SK-N-MC (cell line): Measurements from ENCODE around the gene HNRNPH2.

Experiments used
- DNase-seq: peaks from one replicate; pipeline ENCODE4 v3.0.0-alpha.2; 2011; ENCODE audit warnings: low read depth, low spot score
- H3K27ac ChIP-seq: fragments of 200-600 bp; sonication (generic); 2 replicates; pipeline ENCODE4 v1.5.1; 2016; ENCODE audit warnings: mixed run types
- H3K36me3 ChIP-seq: fragments of 200-600 bp; sonication (generic); 2 replicates; pipeline ENCODE4 v1.6.1; 2017; ENCODE audit warnings: antibody characterized with exemption, low read length, mixed read lengths; ENCODE audit not compliant: insufficient read depth
- H3K4me3 ChIP-seq: fragments of 200-600 bp; sonication (generic); 2 replicates; pipeline ENCODE4 v1.5.1; 2016
- H3K9ac ChIP-seq: fragments of 200-600 bp; sonication (generic); 2 replicates; pipeline ENCODE4 v1.8.0; 2017; ENCODE audit warnings: mixed run types, mixed read lengths; ENCODE audit not compliant: insufficient read length
- H3K9me3 ChIP-seq: fragments of 200-600 bp; sonication (generic); 2 replicates; pipeline ENCODE4 v1.6.1; 2017; ENCODE audit warnings: low read depth, mild to moderate bottlenecking, antibody characterized with exemption, low read length, moderate library complexity, mixed read lengths
- EZH2 ChIP-seq: fragments of 200-600 bp; sonication (generic); IDR thresholded peaks from one replicate; pipeline ENCODE4 v1.6.1; 2017; ENCODE audit warnings: antibody characterized with exemption
- FOXP2 ChIP-seq: optimal IDR thresholded peaks from 2 replicates; pipeline ENCODE3; 2011; ENCODE audit warnings: mild to moderate bottlenecking, moderate library complexity; ENCODE audit not compliant: insufficient read depth; ENCODE audit errors: extremely low read length, control extremely low read depth
- POLR2AphosphoS5 ChIP-seq: IDR thresholded peaks from 2 replicates; pipeline ENCODE4 v1.6.1; 2012; ENCODE audit warnings: mild to moderate bottlenecking, low read depth, low read length, borderline replicate concordance

HNRNPH2 gene

GRCh38 chrX:101460669-101461068, 52.6 kb downstream of the HNRNPH2 start:
- no peaks in the 10 kb centered on the region for H3K36me3 ChIP-seq
- TF ChIP-seq FOXP2 (no peak), POLR2AphosphoS5 (no peak), EZH2 (no peak)
- no peak overlapping the region for H3K4me3 ChIP-seq
- no peak overlapping the region for H3K9ac ChIP-seq
- H3K27ac ChIP-seq = no peak overlapping the region
- no peaks in the 10 kb centered on the region for H3K9me3 ChIP-seq
- no peak for DNase-seq

GRCh38 chrX:101462892-101463291, 54.9 kb downstream of the HNRNPH2 start:
- Histone ChIP-seq H3K36me3 (no peaks in the 10 kb centered on the region), H3K9me3 (no peaks in the 10 kb centered on the region), H3K4me3 (no peak overlapping the region), H3K27ac (no peak overlapping the region), H3K9ac (no peak overlapping the region)
- DNase-seq = no peak
- TF ChIP-seq EZH2 (no peak), FOXP2 (no peak), POLR2AphosphoS5 (no peak)
